Endothelial cell of umbilical vein (primary cell): ENCODE data around the gene DENND5B. TPM values are rescaled to one million over a fixed set of nuclear protein-coding genes. Genes with fewer than 3 reads are reported as not detected.

Source experiments
- BruUV-seq: library from RNA; stranded (reverse); fragments of 400-500 nt; replicated peaks from 2 replicates; lab custom pipeline; 2021; lab: Mats Ljungman, UMichigan
- CTCF ChIA-PET: fragments of 300-600, 350-600 bp; sonication (Branson Sonifier 250); formaldehyde crosslinking; loops from one replicate; lab custom pipeline; 2021; ENCODE audit warnings: antibody characterized with exemption, inconsistent platforms; lab: Charles Lee
- POLR2A ChIA-PET: fragments of 300-600, 350-600 bp; sonication (Branson Sonifier 250); formaldehyde crosslinking; loops from one replicate; lab custom pipeline; 2021; ENCODE audit warnings: antibody characterized with exemption, inconsistent platforms; lab: Charles Lee
- DNase-seq: peaks from one replicate; pipeline ENCODE4 v3.0.0-alpha.2; 2011; ENCODE audit warnings: low read depth, low spot score
- FAIRE-seq: peaks from 2 replicates; lab custom pipeline; 2011; peaks lifted over from hg19 to GRCh38; lab: Jason Lieb, UNC
- H2AFZ ChIP-seq: 2 replicates; pipeline ENCODE4 v1.6.0; 2012; ENCODE audit warnings: low read depth, low read length, control low read depth, inconsistent platforms
- H3K27ac ChIP-seq: 2 replicates; pipeline ENCODE4 v1.5.1; 2011; ENCODE audit warnings: low read depth, mild to moderate bottlenecking, control low read depth, low read length, moderate library complexity; ENCODE audit not compliant: insufficient read depth
- H3K27me3 ChIP-seq, 2 experiments: 2 replicates each; pipeline versions ENCODE4 v1.6.0 to v1.6.1; 2011; ENCODE audit warnings: low read length in 2 of 2, mixed read lengths in 1 of 2; ENCODE audit not compliant: control insufficient read depth in 2 of 2, insufficient read depth in 2 of 2
- H3K36me3 ChIP-seq, 2 experiments: 2 replicates in 1 of 2; 3 replicates in 1 of 2; pipeline ENCODE4 v1.5.1; 2011; ENCODE audit warnings: low read length in 2 of 2, mild to moderate bottlenecking in 1 of 2, moderate library complexity in 1 of 2; ENCODE audit not compliant: control insufficient read depth in 2 of 2, insufficient read depth in 2 of 2; ENCODE audit errors: extremely low read depth in 1 of 2
- H3K4me1 ChIP-seq: 3 replicates; pipeline ENCODE4 v1.5.1; 2011; ENCODE audit warnings: mild to moderate bottlenecking, low read length; ENCODE audit not compliant: control insufficient read depth, insufficient read depth; ENCODE audit errors: extremely low read depth
- H3K4me2 ChIP-seq: 2 replicates; pipeline ENCODE4 v1.6.1; 2011; ENCODE audit warnings: low read length, control low read depth, mixed read lengths; ENCODE audit not compliant: insufficient read depth
- H3K4me3 ChIP-seq, 3 experiments: fragments of 200-600 bp in 1 of 3; sonication (generic), shearing (Covaris generic) in 1 of 3; replicated peaks in 1 of 3; 2 replicates each; pipeline ENCODE4 v1.5.1; 2011 to 2016; ENCODE audit warnings: control low read depth in 3 of 3, low read length in 3 of 3, mild to moderate bottlenecking in 2 of 3, inconsistent platforms in 1 of 3, low read depth in 1 of 3, moderate library complexity in 1 of 3; ENCODE audit not compliant: insufficient read depth in 1 of 3
- H3K79me2 ChIP-seq: 2 replicates; pipeline ENCODE4 v1.6.0; 2012; ENCODE audit warnings: low read length, inconsistent platforms; ENCODE audit not compliant: control insufficient read depth, insufficient read depth
- H3K9ac ChIP-seq: replicated peaks from 2 replicates; pipeline ENCODE3; 2011; ENCODE audit warnings: low read length, control low read depth; ENCODE audit not compliant: insufficient read depth; ENCODE audit errors: extremely low read depth
- H3K9me1 ChIP-seq: replicated peaks from 3 replicates; pipeline ENCODE4 v1.6.0; 2011; ENCODE audit warnings: mild to moderate bottlenecking, low read length; ENCODE audit not compliant: control insufficient read depth, insufficient read depth; ENCODE audit errors: extremely low read depth
- H3K9me3 ChIP-seq: replicated peaks from 2 replicates; pipeline ENCODE4 v1.5.1; 2012; ENCODE audit warnings: low read length, inconsistent platforms; ENCODE audit not compliant: control insufficient read depth, insufficient read depth
- H4K20me1 ChIP-seq: replicated peaks from 2 replicates; pipeline ENCODE3; 2011; ENCODE audit warnings: mild to moderate bottlenecking, low read length; ENCODE audit not compliant: control insufficient read depth, insufficient read depth; ENCODE audit errors: extremely low read depth
- EZH2 ChIP-seq: IDR thresholded peaks from 2 replicates; pipeline ENCODE4 v1.6.1; 2012; ENCODE audit warnings: borderline replicate concordance, low read depth, mild to moderate bottlenecking, moderate library complexity, low read length, inconsistent platforms; ENCODE audit not compliant: severe bottlenecking
- FOS ChIP-seq: IDR thresholded peaks from 2 replicates; pipeline ENCODE4 v1.6.1; 2011; ENCODE audit warnings: mild to moderate bottlenecking, low read length, moderate library complexity, borderline replicate concordance; ENCODE audit not compliant: insufficient read depth
- GATA2 ChIP-seq: IDR thresholded peaks from 2 replicates; pipeline ENCODE4 v1.7.0; 2011; ENCODE audit warnings: low read depth, mild to moderate bottlenecking, moderate library complexity, mixed read lengths, low read length; ENCODE audit not compliant: insufficient read length, insufficient read depth
- JUN ChIP-seq: IDR thresholded peaks from 2 replicates; pipeline ENCODE4 v1.6.1; 2011; ENCODE audit warnings: borderline replicate concordance, low read depth; ENCODE audit not compliant: insufficient read length, insufficient read depth
- MYC ChIP-seq: IDR thresholded peaks from one replicate; pipeline ENCODE4 v1.6.1; 2011; ENCODE audit warnings: mild to moderate bottlenecking, low read depth, low read length
- POLR2A ChIP-seq: IDR thresholded peaks from 2 replicates; pipeline ENCODE4 v1.6.1; 2012; ENCODE audit warnings: low read depth, mild to moderate bottlenecking, control low read depth, low read length
- POLR2AphosphoS5 ChIP-seq: IDR thresholded peaks from 2 replicates; pipeline ENCODE4 v1.6.1; 2012; ENCODE audit warnings: low read depth, mild to moderate bottlenecking, control low read depth, low read length, moderate library complexity; ENCODE audit not compliant: insufficient read depth
- dilution Hi-C: fragments of 300-500 bp; cut with MboI; formaldehyde crosslinking; loops from one replicate; pipeline ENCODE4 v1.15.0; 2019; ENCODE audit warnings: low sequenced_read_pairs; ENCODE audit not compliant: extremely low pct_ligation_motif_present
- intact Hi-C: fragments of 100-400 bp; cut with micrococcal nuclease; formaldehyde crosslinking; loops from one replicate; pipeline ENCODE4 v1.10.0; 2022
- polyA plus RNA-seq, 4 experiments: library from polyadenylated mRNA; depleted of rRNA in 3 of 4; stranded (reverse) in 3 of 4; unstranded in 1 of 4; fragments of >200 nt; gene quantifications; 2 replicates each; pipeline versions ENCODE4 v1.2.1 to v1.2.3, GENCODE V29; 2011 to 2012; ENCODE audit warnings: missing spikeins in 1 of 4
- total RNA-seq: library from RNA; stranded (reverse); gene quantifications from 2 replicates; pipeline ENCODE4 v1.2.3, GENCODE V29; 2021
- TF ChIP-seq, protein P1 (sequence below): IDR thresholded peaks from 2 replicates; pipeline ENCODE4 v1.6.1; 2011; ENCODE audit not compliant: insufficient read depth, insufficient read length
- TF ChIP-seq, protein P2 (sequence below), 2 donors: IDR thresholded peaks; 1 replicate in 1 of 2; 2 replicates in 1 of 2; pipeline ENCODE4 v1.5.1; 2011; ENCODE audit warnings: low read length in 2 of 2, mild to moderate bottlenecking in 2 of 2, moderate library complexity in 2 of 2, control low read depth in 1 of 2, inconsistent platforms in 1 of 2, low read depth in 1 of 2; ENCODE audit not compliant: insufficient read depth in 1 of 2; ENCODE audit errors: extremely low read depth in 1 of 2

DENND5B gene
- total and polyA plus RNA-seq, 2 donors (not counting 3 experiments of a cell fraction or from before 2014, with no cell fraction given): 10.3 to 18.3 TPM

DNA sequence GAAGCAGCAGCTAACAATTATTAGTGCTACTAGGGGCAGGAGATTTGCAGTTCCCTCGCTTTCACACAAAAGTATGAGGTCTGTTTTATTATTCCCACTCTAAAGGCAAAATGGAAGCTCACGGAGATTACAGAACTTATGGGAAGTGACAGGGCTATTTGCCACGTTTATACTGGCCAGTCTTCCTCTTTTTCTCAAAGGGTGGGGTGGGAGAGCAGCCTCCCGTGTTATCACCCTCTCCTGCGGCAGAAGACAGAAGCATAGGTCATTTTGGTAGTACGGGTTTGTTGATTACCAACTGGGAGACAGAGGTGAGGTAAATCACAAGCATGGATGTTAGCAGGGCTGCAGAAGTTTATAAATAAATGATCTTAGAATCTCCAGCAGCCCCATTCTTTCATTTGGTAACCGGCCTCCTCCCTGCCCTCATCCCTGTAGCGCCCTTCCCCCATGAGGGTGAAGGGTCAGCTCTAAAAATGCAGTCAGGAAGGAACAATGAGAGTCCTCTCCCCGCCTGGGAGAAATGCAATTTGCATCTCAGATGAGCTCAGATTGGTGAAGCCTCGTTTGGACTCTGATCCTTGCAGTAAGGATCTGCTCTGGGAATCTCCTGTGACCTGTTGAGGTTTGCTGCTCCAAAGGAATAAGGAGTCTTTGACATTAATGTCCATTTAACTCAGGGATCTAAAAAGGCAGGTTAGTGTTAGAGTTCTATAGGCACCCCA lies 220.2 kb downstream of the DENND5B start:
- dilution Hi-C loops: no loop called here
- TSS peak; percentile 83 for BruUV-seq
- Histone ChIP-seq H3K27me3 (no peaks in the 10 kb centered on the region), H3K4me3 (no peak overlapping the region), H3K27ac (no peak overlapping the region), H3K9ac (no peak overlapping the region), H3K9me3 (no peaks in the 10 kb centered on the region), H3K9me1 (no peaks in the 10 kb centered on the region), H3K79me2 (no peaks in the 10 kb centered on the region), H3K4me2 (peak overlapping the region; percentile 38), H2AFZ (peak overlapping the region; percentile 96), H3K4me1 (peaks cover 17% of the 10 kb centered on the region), H3K36me3 (no peaks in the 10 kb centered on the region), H4K20me1 (no peaks in the 10 kb centered on the region)
- DNase-seq (no peak), FAIRE-seq (no peak)
- TF ChIP-seq, protein P1, sequence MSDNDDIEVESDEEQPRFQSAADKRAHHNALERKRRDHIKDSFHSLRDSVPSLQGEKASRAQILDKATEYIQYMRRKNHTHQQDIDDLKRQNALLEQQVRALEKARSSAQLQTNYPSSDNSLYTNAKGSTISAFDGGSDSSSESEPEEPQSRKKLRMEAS: no peak
- TF ChIP-seq FOS: no peak
- TF ChIP-seq POLR2A: no peak
- no peak for TF ChIP-seq JUN
- TF ChIP-seq, protein P2, sequence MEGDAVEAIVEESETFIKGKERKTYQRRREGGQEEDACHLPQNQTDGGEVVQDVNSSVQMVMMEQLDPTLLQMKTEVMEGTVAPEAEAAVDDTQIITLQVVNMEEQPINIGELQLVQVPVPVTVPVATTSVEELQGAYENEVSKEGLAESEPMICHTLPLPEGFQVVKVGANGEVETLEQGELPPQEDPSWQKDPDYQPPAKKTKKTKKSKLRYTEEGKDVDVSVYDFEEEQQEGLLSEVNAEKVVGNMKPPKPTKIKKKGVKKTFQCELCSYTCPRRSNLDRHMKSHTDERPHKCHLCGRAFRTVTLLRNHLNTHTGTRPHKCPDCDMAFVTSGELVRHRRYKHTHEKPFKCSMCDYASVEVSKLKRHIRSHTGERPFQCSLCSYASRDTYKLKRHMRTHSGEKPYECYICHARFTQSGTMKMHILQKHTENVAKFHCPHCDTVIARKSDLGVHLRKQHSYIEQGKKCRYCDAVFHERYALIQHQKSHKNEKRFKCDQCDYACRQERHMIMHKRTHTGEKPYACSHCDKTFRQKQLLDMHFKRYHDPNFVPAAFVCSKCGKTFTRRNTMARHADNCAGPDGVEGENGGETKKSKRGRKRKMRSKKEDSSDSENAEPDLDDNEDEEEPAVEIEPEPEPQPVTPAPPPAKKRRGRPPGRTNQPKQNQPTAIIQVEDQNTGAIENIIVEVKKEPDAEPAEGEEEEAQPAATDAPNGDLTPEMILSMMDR (IDR thresholded peaks at IDR 0.05; ENCODE audit: extremely low read depth in 1 of 2, insufficient read depth in 1 of 2, low read depth in 1 of 2, low read length in 2 of 2): no peak
- TF ChIP-seq MYC: no peak
- TF ChIP-seq POLR2AphosphoS5: no peak
- TF ChIP-seq EZH2: no peak
- no peak for TF ChIP-seq GATA2
- ChIA-PET CTCF (interaction anchor here (0.6 to 1.3 kb wide), 2 partner anchors 10 to 33 kb away, joined by 3 to 4 read pairs; no protein-coding TSS in a partner anchor), POLR2A (no interaction called here)
- intact Hi-C loops: loop anchor here (2.0 kb wide), 1 partner anchor 44 kb away; the partner anchor contains the start of gene SINHCAF
